Measurements from ENCODE around the gene DBNL. TPM values are rescaled to one million over a fixed set of nuclear protein-coding genes. Genes with fewer than 3 reads are reported as not detected.

DBNL gene
- total and polyA plus RNA-seq, 2 of the 13 experiments (the other 11 are each of a cell fraction or from before 2014, with no cell fraction given) = 20.8 to 35.1 TPM

DNA sequence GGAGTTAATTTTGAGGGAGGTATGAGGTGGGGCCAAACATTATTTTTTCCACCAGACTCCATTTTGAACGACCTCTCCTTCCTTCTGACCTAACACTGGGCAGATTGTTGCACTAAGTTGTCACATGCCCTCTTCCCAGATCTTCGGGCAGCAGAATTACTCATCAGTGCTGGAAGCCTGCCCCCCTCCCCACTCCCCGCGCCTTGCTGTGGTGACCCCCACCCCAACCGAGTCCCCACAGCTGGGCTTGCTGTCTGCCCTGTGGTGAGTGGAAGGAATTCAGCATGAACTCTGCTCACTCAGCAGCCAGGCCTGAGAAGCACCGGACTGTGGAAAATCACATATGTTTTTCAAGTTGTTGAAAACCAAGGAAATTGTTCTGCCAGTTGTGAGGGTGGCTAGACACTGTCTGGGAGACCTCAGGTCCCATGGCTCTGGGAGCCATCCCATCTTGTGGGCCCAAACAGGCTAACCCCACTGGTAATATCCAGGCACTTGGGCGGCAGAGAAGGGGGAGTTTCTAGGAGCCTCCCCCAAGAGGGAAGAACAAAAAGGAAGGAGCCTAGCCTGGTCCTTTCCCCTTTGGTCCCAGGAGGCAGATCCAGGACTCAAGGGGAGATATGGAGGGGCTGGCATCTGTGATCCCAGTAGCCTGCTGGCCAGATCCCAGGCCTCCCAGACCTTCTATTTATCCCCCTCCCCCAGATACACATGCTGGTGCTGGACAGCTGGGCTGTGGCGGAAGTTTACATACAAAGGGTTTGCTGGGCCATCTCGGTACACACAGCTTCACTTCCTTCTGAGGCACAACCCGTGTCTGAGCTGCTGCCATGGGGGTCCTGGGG, 56.2 kb downstream of the DBNL start (continued):
- TF ChIP-seq ZNF530 (CRISPR knock-in tag; IDR thresholded peaks at IDR 0.05; ENCODE audit: low read depth) (no peak), ZNF251 (CRISPR knock-in tag; IDR thresholded peaks at IDR 0.05) (no peak), SCMH1 (CRISPR knock-in tag; IDR thresholded peaks at IDR 0.05; ENCODE audit: borderline replicate concordance) (no peak), ATF4 (CRISPR knock-in tag; IDR thresholded peaks at IDR 0.05) (no peak), ZNF556 (CRISPR knock-in tag; IDR thresholded peaks at IDR 0.05; ENCODE audit: borderline replicate concordance) (no peak), GLI4 (CRISPR knock-in tag; IDR thresholded peaks at IDR 0.05; ENCODE audit: borderline replicate concordance) (no peak), HNF1A (IDR thresholded peaks at IDR 0.05; ENCODE audit: low read depth) (no peak), HNF1A (CRISPR knock-in tag; IDR thresholded peaks at IDR 0.05; ENCODE audit: borderline replicate concordance) (no peak), KMT2A (CRISPR knock-in tag; IDR thresholded peaks at IDR 0.05) (no peak), U2AF2 (IDR thresholded peaks at IDR 0.05; ENCODE audit: low read depth, low read length) (no peak), SNAI1 (CRISPR knock-in tag; IDR thresholded peaks at IDR 0.05; ENCODE audit: borderline replicate concordance) (no peak), AHR (CRISPR knock-in tag; IDR thresholded peaks at IDR 0.05) (0 out of 2 replicates have a peak, but pooled peaks have one; percentile 9), TEF (CRISPR knock-in tag; IDR thresholded peaks at IDR 0.05) (no peak), ZNF709 (CRISPR knock-in tag; IDR thresholded peaks at IDR 0.05) (no peak), ZNF644 (CRISPR knock-in tag; IDR thresholded peaks at IDR 0.05; ENCODE audit: low read depth) (no peak), ZBTB7B (CRISPR knock-in tag; IDR thresholded peaks at IDR 0.05) (peak; percentile 38; the same call in 1 of the 2 replicates), NFE2L1 (CRISPR knock-in tag; IDR thresholded peaks at IDR 0.05; ENCODE audit: borderline replicate concordance) (no peak)
- TF ChIP-seq, protein P1, sequence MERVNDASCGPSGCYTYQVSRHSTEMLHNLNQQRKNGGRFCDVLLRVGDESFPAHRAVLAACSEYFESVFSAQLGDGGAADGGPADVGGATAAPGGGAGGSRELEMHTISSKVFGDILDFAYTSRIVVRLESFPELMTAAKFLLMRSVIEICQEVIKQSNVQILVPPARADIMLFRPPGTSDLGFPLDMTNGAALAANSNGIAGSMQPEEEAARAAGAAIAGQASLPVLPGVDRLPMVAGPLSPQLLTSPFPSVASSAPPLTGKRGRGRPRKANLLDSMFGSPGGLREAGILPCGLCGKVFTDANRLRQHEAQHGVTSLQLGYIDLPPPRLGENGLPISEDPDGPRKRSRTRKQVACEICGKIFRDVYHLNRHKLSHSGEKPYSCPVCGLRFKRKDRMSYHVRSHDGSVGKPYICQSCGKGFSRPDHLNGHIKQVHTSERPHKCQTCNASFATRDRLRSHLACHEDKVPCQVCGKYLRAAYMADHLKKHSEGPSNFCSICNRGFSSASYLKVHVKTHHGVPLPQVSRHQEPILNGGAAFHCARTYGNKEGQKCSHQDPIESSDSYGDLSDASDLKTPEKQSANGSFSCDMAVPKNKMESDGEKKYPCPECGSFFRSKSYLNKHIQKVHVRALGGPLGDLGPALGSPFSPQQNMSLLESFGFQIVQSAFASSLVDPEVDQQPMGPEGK (CRISPR knock-in tag; IDR thresholded peaks at IDR 0.05) = peak; percentile 50; the same call in 1 of the 2 replicates
- TF ChIP-seq, protein P2, sequence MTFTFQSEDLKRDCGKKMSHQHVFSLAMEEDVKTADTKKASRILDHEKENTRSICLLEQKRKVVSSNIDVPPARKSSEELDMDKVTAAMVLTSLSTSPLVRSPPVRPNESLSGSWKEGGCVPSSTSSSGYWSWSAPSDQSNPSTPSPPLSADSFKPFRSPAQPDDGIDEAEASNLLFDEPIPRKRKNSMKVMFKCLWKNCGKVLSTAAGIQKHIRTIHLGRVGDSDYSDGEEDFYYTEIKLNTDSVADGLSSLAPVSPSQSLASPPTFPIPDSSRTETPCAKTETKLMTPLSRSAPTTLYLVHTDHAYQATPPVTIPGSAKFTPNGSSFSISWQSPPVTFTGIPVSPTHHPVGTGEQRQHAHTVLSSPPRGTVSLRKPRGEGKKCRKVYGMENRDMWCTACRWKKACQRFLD (CRISPR knock-in tag; IDR thresholded peaks at IDR 0.05; ENCODE audit: borderline replicate concordance) = no peak
